GM21390 (cell line): Measurements from ENCODE around the gene FAM228A.

Experiments
- ATAC-seq: cut with Tn5 transposase; IDR thresholded peaks from one replicate; pipeline ENCODE4 v1.9.1; 2021; ENCODE audit not compliant: unreplicated experiment

The FAM228A gene

DNA sequence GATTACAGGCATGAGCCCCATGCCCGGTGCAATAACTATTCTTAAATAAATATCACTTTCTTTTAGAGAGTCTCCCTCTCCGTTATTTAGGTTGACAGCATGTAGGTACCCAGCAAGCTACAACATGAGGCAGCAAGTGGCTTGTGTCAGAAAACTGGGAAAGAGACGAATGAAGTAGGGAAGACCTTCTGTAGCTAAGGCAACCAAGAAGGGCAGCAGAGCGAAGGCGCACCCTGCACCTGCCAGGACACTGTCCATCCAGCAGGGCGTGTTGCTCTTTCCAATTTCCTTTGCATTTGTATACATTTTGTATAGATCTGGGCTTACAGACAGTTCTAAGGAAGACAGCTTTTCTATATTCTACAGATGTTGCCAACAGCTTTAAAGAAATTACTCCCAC is 48.1 kb downstream of the FAM228A start:
- ATAC-seq = no peak

DNA sequence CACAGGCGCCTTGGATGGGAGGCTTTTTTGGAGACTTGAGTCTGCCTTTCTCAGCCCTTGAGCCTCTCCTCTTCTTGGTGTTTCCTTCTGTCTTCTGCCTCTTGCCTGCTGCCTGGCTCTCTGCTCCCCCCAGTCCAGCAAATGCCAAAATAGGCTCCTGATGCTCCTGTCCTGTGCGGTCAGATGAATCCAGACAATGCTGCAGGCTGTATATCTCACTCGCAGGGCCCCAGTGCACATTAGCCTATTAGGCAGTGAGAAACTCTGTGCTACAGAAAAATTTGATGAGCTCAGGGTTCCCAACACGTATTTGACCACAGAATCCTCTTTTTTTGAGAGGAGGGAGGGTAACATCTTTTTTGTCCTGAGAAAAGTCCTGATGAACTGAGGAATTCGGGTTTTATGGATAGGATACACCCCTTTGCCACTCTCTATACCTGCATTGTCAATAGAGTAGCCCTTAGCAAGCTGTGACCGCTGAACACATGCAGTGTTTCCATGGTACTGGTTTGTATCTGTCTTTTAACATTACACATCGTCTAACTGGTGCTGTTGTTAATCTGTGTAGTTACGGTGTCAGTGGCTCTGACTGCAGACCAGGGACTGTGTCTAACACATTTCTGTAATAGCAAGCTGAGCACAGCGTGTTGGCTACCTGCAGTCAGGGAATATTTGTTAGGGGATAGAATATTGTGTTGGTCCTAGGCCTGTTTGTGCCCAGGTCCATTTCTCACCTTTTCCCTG is 50.8 kb downstream of the FAM228A start:
- no peak for ATAC-seq

DNA sequence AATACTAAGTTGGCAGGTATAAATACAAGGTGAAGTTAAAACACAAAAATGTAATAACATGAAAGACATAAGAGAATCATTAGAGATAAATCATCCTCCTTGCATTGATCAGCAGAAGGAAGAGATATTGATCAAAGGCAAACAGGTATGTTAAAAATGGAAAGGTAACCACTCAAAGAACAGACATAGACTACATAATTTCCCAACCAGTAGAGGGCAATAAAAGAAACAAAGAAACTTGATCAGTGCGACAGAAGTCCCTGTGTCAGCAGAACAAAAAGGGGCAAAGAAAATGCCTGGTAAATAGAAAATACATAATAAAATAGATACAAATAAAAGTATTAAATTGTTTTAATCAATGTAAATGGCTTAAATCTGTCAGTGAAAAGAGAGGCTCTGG is 53.6 kb downstream of the FAM228A start:
- no peak for ATAC-seq

DNA sequence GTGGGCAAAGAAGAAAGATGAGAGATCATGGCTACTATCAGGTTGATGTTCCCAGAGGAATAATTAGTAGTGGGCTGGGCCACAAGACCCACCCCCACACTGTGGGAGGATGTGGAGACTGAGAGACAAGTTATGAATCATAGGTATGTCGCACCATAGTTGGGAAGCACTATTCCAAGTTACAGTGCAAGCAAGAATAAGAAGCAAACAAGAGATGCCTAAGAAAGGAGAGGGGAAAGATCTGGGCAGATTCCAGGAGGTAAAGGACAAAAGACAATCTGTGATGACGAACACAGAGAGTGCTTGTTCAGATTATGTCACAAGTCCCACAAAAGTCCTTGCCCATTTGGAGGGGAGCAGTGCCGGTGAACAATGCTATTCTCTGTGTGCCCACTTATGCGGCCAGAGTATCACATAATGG is 56.6 kb downstream of the FAM228A start:
- no peak for ATAC-seq

DNA sequence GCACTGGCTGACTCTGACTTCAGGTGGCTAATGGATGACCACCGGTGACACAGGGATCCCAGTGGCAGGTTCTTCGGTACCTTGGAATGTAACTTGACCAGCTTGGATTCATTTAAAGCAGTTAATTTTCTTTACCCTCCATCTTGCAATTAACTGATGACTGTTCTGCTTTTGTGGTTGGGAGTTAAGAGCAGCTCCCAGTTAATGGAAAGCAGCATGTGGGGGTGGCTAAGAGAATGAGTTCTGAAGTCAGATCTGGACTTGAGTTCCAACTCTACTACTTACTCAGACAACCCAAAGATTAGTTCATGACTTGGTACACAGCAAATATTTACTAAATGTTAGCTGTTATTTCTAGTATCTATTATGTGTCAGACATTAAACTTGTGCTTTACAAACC is 58.5 kb downstream of the FAM228A start:
- no peak for ATAC-seq

DNA sequence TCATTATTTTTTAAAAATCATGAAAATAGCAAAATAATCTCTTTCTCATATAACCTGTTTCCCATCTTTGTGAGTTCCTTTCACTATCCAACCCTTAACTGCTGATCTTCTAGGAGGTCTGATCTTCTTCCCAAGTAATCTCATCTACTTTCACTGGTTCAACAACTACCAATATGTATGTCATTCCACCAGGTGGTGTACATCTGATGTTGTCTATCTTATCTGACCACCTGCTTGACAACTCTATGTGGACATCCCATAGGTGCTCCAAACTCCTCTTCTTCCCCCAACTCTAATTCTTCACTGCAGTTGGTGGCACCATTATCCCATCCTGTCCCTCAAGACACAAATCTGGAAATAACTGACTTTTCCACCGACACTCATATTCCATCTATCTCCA is 62.5 kb downstream of the FAM228A start:
- ATAC-seq = no peak

- ATAC-seq = no peak
Observed at GRCh38 chr2:24238158-24238557, 63.3 kb downstream of the FAM228A start.

- no peak for ATAC-seq
Observed at GRCh38 chr2:24239553-24239952, 64.7 kb downstream of the FAM228A start.
